ENCODE measurements around the gene KISS1.

Gene KISS1

GRCh38 chr1:204192046-204192445, 4.2 kb downstream of the KISS1 start:
- TF ChIP-seq CTCF (IDR thresholded peaks at IDR 0.05; ENCODE audit: low read depth, low read length) = no peak
- peaks cover 32% of the 10 kb centered on the region for H3K27me3 ChIP-seq
- H3K4me1 ChIP-seq = no peaks in the 10 kb centered on the region; the same call in none of the 2 replicates

DNA sequence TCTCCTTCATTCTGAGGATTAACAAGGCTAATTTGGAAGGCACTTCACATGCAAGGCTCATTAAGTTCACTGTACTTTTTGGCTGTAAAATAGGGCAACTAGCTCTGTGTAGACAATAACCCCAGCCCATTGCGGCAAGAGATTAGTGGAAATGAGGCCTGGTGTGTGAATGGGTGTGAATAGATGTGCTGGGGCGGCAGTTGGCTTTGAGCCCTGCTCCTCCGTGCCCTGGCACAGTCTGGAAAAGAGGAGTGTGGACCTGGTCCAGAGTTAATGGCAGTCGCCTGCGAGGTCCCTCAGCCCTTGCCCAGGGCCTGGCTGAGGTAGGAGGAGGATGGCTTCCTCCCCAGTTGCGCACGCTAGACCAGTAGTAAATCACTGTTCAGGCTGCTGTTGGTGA, 4.8 kb downstream of the KISS1 start:
- Histone ChIP-seq H3K27me3 (peaks cover 38% of the 10 kb centered on the region), H3K4me1 (no peaks in the 10 kb centered on the region; the same call in none of the 2 replicates), H3K4me3 (ENCODE audit: low read depth, low read length) (no peak overlapping the region), H3K9me3 (no peaks in the 10 kb centered on the region), H3K36me3 (no peaks in the 10 kb centered on the region)
- no peak for DNase-seq
- no peak for TF ChIP-seq CTCF (IDR thresholded peaks at IDR 0.05; ENCODE audit: low read depth, low read length)

More at GRCh38 chr1:204192046-204192445, 4.2 kb downstream of the KISS1 start:
- Histone ChIP-seq H3K4me3 (ENCODE audit: low read depth, low read length) (no peak overlapping the region), H3K36me3 (no peaks in the 10 kb centered on the region), H3K9me3 (no peaks in the 10 kb centered on the region)
- DNase-seq = no peak

DNA sequence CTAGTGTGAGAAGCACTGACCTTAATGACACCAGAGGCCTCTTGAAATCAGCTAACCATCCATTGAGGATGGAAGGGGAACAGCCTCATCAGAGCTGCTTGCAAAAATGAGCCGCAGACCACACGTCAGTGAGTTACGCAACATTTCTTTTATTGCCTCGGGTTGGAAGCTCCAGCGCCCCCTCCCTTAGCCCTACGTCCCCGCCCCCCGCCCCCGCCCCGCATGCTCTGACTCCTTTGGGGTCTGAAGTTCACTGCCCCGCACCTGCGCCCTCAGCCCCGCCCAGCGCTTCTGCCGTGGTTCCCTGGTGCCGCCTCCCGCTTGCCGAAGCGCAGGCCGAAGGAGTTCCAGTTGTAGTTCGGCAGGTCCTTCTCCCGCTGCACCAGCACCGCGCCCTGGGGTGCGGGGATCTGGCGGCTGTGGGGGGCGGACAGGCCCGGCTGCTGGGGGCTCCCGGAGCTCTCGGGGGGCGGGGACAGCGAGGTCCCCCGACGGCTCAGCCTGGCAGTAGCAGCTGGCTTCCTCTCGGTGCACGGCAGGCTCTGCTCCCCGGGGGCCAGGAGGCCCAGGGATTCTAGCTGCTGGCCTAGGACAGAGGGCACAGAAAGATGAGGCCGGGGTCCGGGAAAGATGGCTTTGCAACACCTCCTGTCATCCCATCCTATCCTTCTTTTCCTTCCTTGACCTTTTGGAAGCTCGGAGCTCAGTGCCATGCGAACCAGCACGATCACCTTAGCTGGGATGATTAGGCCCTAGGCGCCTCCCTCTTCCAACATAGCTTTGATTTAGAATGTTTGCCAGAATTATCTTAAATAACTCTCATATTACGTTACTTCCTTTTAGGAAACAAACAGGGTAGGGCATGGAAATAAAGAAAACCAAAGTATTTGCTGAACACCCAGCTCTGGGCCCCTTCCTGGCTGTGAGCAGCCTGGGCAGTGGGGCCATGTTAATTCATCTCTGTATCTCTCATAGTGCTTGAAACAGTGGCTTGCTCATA, 5.8 kb downstream of the KISS1 start:
- TF ChIP-seq CTCF (IDR thresholded peaks at IDR 0.05; ENCODE audit: low read depth, low read length) = no peak
- peak; percentile 33 for DNase-seq
- peak overlapping the region; percentile 37 for H3K4me3 ChIP-seq (ENCODE audit: low read depth, low read length)
- no peaks in the 10 kb centered on the region for H3K9me3 ChIP-seq
- peaks cover 41% of the 10 kb centered on the region for H3K27me3 ChIP-seq
- no peaks in the 10 kb centered on the region for H3K36me3 ChIP-seq
- no peaks in the 10 kb centered on the region; the same call in none of the 2 replicates for H3K4me1 ChIP-seq

GRCh38 chr1:204188959-204189639, 7.2 kb downstream of the KISS1 start:
- peaks cover 41% of the 10 kb centered on the region for H3K27me3 ChIP-seq
- no peak for DNase-seq
- TF ChIP-seq CTCF (IDR thresholded peaks at IDR 0.05; ENCODE audit: low read depth, low read length) = no peak
- H3K4me1 ChIP-seq = no peaks in the 10 kb centered on the region; the same call in none of the 2 replicates
- H3K4me3 ChIP-seq (ENCODE audit: low read depth, low read length) = no peak overlapping the region
- no peaks in the 10 kb centered on the region for H3K9me3 ChIP-seq
- no peaks in the 10 kb centered on the region for H3K36me3 ChIP-seq

DNA sequence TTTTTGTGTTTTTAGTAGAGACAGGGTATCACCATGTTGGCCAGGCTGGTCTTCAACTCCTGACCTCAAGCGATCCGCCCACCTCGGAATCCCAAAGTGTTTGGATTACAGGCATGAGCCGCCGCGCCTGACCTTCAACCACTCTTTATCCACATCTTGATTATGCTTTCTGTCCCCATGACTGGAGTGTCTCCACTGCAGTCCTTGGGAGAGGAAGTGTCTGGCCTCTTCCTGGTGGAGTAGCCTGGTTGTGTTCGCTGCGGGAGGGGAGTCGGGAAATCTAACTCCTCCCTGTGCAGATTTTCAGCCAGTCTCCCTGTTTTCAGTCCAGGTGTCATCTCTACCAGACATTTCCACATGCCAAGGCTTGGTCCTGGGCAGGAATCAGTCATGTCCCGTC, 9.7 kb downstream of the KISS1 start:
- Histone ChIP-seq H3K4me1 (no peaks in the 10 kb centered on the region; the same call in none of the 2 replicates), H3K4me3 (ENCODE audit: low read depth, low read length) (no peak overlapping the region), H3K36me3 (no peaks in the 10 kb centered on the region), H3K9me3 (no peaks in the 10 kb centered on the region), H3K27me3 (peaks cover 35% of the 10 kb centered on the region)
- DNase-seq = no peak
- no peak for TF ChIP-seq CTCF (IDR thresholded peaks at IDR 0.05; ENCODE audit: low read depth, low read length)
